GM23338 (cell line): Measurements from ENCODE around the gene BPIFB2. TPM values are rescaled to one million over a fixed set of nuclear protein-coding genes. Genes with fewer than 3 reads are reported as not detected.

Experiments
- ATAC-seq: fragments of 200-7000 bp; cut with Tn5 transposase; 3 replicates; pipeline ENCODE4 v1.9.1; 2020
- DNase-seq: peaks from one replicate; pipeline ENCODE4 v3.0.0-alpha.2; 2015; ENCODE audit warnings: low spot score
- H2AFZ ChIP-seq: fragments of 200-600 bp; sonication (generic); 2 replicates; pipeline ENCODE4 v1.8.0; 2016; ENCODE audit warnings: antibody characterized with exemption, mild to moderate bottlenecking, moderate library complexity
- H3F3A ChIP-seq: fragments of 200-600 bp; sonication (generic); replicated peaks from 2 replicates; pipeline ENCODE4 v1.8.0; 2017; ENCODE audit warnings: antibody characterized with exemption, mixed run types, low read depth
- H3K27ac ChIP-seq: fragments of 200-600 bp; sonication (generic); 2 replicates; pipeline ENCODE4 v1.6.1; 2016; ENCODE audit warnings: low read depth
- H3K27me3 ChIP-seq: fragments of 200-600 bp; sonication (generic); 2 replicates; pipeline ENCODE4 v1.8.0; 2016; ENCODE audit warnings: mild to moderate bottlenecking, mixed run types, moderate library complexity; ENCODE audit not compliant: insufficient read depth
- H3K36me3 ChIP-seq: fragments of 200-600 bp; sonication (generic); 2 replicates; pipeline ENCODE4 v1.8.0; 2016; ENCODE audit warnings: mild to moderate bottlenecking; ENCODE audit not compliant: insufficient read depth
- H3K4me1 ChIP-seq: fragments of 200-600 bp; sonication (generic); 2 replicates; pipeline ENCODE4 v1.8.0; 2016; ENCODE audit warnings: mild to moderate bottlenecking, moderate library complexity; ENCODE audit not compliant: insufficient read depth
- H3K4me2 ChIP-seq: fragments of 200-600 bp; sonication (generic); 2 replicates; pipeline ENCODE4 v1.7.1; 2017; ENCODE audit warnings: mixed run types
- H3K4me3 ChIP-seq: fragments of 200-600 bp; sonication (generic); 2 replicates; pipeline ENCODE4 v1.6.1; 2016; ENCODE audit warnings: mixed run types
- H3K79me2 ChIP-seq: fragments of 200-600 bp; sonication (generic); replicated peaks from 2 replicates; pipeline ENCODE4 v1.8.0; 2017; ENCODE audit warnings: mild to moderate bottlenecking; ENCODE audit not compliant: insufficient read depth
- H3K9me2 ChIP-seq: fragments of 200-600 bp; sonication (generic); 2 replicates; pipeline ENCODE4 v1.8.0; 2017; ENCODE audit not compliant: insufficient read depth
- H4K20me1 ChIP-seq: fragments of 200-600 bp; sonication (generic); replicated peaks from 2 replicates; pipeline ENCODE4 v1.8.0; 2017; ENCODE audit warnings: mild to moderate bottlenecking; ENCODE audit not compliant: insufficient read depth
- H3K27ac Mint-ChIP-seq: 2 replicates; pipeline ENCODE4 v1.8.0; 2020; ENCODE audit warnings: inconsistent platforms, mild to moderate bottlenecking, moderate library complexity, mixed read lengths
- H3K27me3 Mint-ChIP-seq: 3 replicates; pipeline ENCODE4 v1.8.0; 2022; ENCODE audit warnings: low read depth, mild to moderate bottlenecking, moderate library complexity, mixed read lengths, inconsistent platforms; ENCODE audit not compliant: insufficient read depth, poor library complexity
- H3K36me3 Mint-ChIP-seq: 3 replicates; pipeline ENCODE4 v1.8.0; 2021; ENCODE audit warnings: low read depth, mild to moderate bottlenecking, inconsistent platforms, moderate library complexity, mixed read lengths
- H3K4me1 Mint-ChIP-seq: 3 replicates; pipeline ENCODE4 v1.8.0; 2020; ENCODE audit warnings: mild to moderate bottlenecking, inconsistent platforms, mixed read lengths
- H3K4me3 Mint-ChIP-seq: 3 replicates; pipeline ENCODE4 v1.8.0; 2021; ENCODE audit warnings: moderate library complexity, mild to moderate bottlenecking, inconsistent platforms, mixed read lengths
- H3K9me3 Mint-ChIP-seq: 3 replicates; pipeline ENCODE4 v1.8.0; 2020; ENCODE audit warnings: moderate library complexity, mild to moderate bottlenecking, inconsistent platforms, mixed read lengths
- CREB1 ChIP-seq: fragments of 250-450 bp; sonication (Bioruptor Pico); IDR thresholded peaks from 2 replicates; pipeline ENCODE4 v1.5.0; 2020; ENCODE audit warnings: low read depth, mild to moderate bottlenecking, moderate library complexity
- EZH2 ChIP-seq: fragments of 200-600 bp; sonication (generic); IDR thresholded peaks from one replicate; pipeline ENCODE4 v1.8.0; 2017; ENCODE audit warnings: antibody characterized with exemption, mild to moderate bottlenecking, low read depth; ENCODE audit not compliant: unreplicated experiment
- EZH2phosphoT487 ChIP-seq: fragments of 200-600 bp; sonication (generic); IDR thresholded peaks from one replicate; pipeline ENCODE4 v1.8.1; 2018; ENCODE audit warnings: antibody characterized with exemption; ENCODE audit not compliant: unreplicated experiment
- JUNB ChIP-seq: IDR thresholded peaks from one replicate; pipeline ENCODE4 v1.6.1; 2016; ENCODE audit warnings: antibody characterized with exemption; ENCODE audit not compliant: unreplicated experiment
- NANOG ChIP-seq: IDR thresholded peaks from 2 replicates; pipeline ENCODE4 v1.6.1; 2016; ENCODE audit warnings: antibody characterized with exemption, borderline replicate concordance
- STAT1 ChIP-seq: IDR thresholded peaks from one replicate; pipeline ENCODE4 v1.6.1; 2016; ENCODE audit warnings: antibody characterized with exemption; ENCODE audit not compliant: unreplicated experiment
- polyA plus RNA-seq: library from polyadenylated mRNA; unstranded; fragments of >200 nt; fragmentation: Nextera tagmentation; extraction: Ambion mirVana; gene quantifications from 2 replicates; pipeline ENCODE4 v1.2.1, GENCODE V29; 2016
- total RNA-seq: library from RNA; depleted of rRNA; stranded (reverse); fragments of >200 nt; shearing (Covaris generic); gene quantifications from 2 replicates; pipeline ENCODE4 v1.2.3, GENCODE V29; 2014
- TF ChIP-seq, protein P1 (sequence below), 2 experiments: fragments of 200-600 bp in 1 of 2; sonication (generic) in 1 of 2; conservative IDR thresholded peaks; 2 replicates each; pipeline versions ENCODE4 v1.5.1 to v1.6.1; 2016 to 2017; ENCODE audit warnings: antibody characterized with exemption in 2 of 2, low read depth in 2 of 2, mild to moderate bottlenecking in 2 of 2, moderate library complexity in 1 of 2
- TF ChIP-seq, protein P2 (sequence below): IDR thresholded peaks from one replicate; pipeline ENCODE4 v1.6.1; 2018; ENCODE audit warnings: antibody characterized with exemption; ENCODE audit not compliant: unreplicated experiment
- TF ChIP-seq, protein P3 (sequence below): IDR thresholded peaks from 2 replicates; pipeline ENCODE4 v1.6.1; 2016; ENCODE audit warnings: antibody characterized with exemption

BPIFB2 gene
- total and polyA plus RNA-seq, 2 experiments from 2014 or later: not detected

GRCh38 chr20:33019465-33020277 lies 12.2 kb downstream of the BPIFB2 start:
- TF ChIP-seq JUNB: no peak
- TF ChIP-seq, protein P1, sequence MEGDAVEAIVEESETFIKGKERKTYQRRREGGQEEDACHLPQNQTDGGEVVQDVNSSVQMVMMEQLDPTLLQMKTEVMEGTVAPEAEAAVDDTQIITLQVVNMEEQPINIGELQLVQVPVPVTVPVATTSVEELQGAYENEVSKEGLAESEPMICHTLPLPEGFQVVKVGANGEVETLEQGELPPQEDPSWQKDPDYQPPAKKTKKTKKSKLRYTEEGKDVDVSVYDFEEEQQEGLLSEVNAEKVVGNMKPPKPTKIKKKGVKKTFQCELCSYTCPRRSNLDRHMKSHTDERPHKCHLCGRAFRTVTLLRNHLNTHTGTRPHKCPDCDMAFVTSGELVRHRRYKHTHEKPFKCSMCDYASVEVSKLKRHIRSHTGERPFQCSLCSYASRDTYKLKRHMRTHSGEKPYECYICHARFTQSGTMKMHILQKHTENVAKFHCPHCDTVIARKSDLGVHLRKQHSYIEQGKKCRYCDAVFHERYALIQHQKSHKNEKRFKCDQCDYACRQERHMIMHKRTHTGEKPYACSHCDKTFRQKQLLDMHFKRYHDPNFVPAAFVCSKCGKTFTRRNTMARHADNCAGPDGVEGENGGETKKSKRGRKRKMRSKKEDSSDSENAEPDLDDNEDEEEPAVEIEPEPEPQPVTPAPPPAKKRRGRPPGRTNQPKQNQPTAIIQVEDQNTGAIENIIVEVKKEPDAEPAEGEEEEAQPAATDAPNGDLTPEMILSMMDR (conservative IDR thresholded peaks at IDR 0.05; ENCODE audit: low read depth in 2 of 2): peak in 1 of 2 experiments; percentile 27; a peak in 2 of 4 replicates
- H3K27me3 Mint-ChIP-seq: peaks cover 9% of the 10 kb centered on the region
- no peak for ATAC-seq

DNA sequence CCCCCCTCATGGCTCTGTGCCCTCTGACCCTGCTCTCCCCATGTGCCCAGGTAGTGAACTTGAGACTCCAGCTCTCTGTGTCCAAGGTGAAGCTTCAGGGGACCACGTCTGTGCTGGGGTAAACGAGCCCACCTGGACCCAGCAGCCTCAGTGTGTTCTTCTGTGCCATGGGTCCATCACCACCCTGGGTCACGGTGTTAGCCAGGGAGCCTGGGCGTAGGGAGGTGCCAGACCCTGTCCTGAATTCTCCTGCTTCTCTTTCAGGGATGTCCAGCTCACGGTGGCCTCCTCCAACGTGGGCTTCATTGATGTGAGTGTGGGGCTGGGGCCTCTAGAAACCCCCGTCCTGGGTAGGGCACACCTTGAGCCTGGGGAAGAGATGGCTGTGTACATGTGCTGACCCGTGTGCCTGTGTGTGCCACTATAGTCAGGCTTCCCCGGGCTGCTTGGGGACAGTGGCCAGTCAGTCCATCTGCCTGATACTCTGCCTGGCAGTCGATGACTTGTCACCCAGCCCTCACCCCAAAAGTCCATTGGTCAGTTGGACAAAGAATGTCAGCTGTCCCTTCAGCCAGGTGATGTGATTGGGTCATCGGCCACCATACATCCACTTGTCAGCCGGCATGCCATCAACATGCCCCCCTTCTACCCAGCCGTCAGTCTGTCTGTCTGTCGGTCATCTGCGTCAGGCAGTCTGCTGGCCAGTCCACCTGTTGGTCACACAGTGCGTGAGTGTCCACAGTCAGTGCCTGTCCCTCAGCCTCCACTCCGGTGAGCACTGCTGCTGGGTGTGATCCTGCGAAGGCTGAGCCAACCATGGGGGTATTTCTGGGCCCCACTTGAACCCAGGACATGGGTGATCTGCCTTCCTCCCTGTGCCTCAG lies 13.0 kb downstream of the BPIFB2 start:
- H3K4me3 ChIP-seq: no peak overlapping the region
- no peaks in the 10 kb centered on the region for H3K4me1 Mint-ChIP-seq
- no peaks in the 10 kb centered on the region for H3K36me3 ChIP-seq
- no peak overlapping the region for H2AFZ ChIP-seq
- DNase-seq: no peak
- H3K27me3 ChIP-seq: no peaks in the 10 kb centered on the region
- no peak overlapping the region for H3K27ac ChIP-seq
- H3K9me3 Mint-ChIP-seq: no peaks in the 10 kb centered on the region
- H3K36me3 Mint-ChIP-seq: no peaks in the 10 kb centered on the region
- H3K4me3 Mint-ChIP-seq: no peak overlapping the region
- no peaks in the 10 kb centered on the region for H3F3A ChIP-seq
- no peak overlapping the region for H3K27ac Mint-ChIP-seq
- no peaks in the 10 kb centered on the region for H4K20me1 ChIP-seq
- H3K4me1 ChIP-seq: no peaks in the 10 kb centered on the region
- ATAC-seq: no peak
- 0 out of 2 replicates have a peak, but pooled peaks cover 3% of the 10 kb centered on the region for H3K9me2 ChIP-seq
- H3K4me2 ChIP-seq: no peak overlapping the region
- peaks cover 9% of the 10 kb centered on the region for H3K27me3 Mint-ChIP-seq
- no peaks in the 10 kb centered on the region for H3K79me2 ChIP-seq
- TF ChIP-seq EZH2 (no peak), STAT1 (no peak), NANOG (no peak), CREB1 (CRISPR knock-in tag) (no peak), EZH2phosphoT487 (no peak)
- TF ChIP-seq, protein P2, sequence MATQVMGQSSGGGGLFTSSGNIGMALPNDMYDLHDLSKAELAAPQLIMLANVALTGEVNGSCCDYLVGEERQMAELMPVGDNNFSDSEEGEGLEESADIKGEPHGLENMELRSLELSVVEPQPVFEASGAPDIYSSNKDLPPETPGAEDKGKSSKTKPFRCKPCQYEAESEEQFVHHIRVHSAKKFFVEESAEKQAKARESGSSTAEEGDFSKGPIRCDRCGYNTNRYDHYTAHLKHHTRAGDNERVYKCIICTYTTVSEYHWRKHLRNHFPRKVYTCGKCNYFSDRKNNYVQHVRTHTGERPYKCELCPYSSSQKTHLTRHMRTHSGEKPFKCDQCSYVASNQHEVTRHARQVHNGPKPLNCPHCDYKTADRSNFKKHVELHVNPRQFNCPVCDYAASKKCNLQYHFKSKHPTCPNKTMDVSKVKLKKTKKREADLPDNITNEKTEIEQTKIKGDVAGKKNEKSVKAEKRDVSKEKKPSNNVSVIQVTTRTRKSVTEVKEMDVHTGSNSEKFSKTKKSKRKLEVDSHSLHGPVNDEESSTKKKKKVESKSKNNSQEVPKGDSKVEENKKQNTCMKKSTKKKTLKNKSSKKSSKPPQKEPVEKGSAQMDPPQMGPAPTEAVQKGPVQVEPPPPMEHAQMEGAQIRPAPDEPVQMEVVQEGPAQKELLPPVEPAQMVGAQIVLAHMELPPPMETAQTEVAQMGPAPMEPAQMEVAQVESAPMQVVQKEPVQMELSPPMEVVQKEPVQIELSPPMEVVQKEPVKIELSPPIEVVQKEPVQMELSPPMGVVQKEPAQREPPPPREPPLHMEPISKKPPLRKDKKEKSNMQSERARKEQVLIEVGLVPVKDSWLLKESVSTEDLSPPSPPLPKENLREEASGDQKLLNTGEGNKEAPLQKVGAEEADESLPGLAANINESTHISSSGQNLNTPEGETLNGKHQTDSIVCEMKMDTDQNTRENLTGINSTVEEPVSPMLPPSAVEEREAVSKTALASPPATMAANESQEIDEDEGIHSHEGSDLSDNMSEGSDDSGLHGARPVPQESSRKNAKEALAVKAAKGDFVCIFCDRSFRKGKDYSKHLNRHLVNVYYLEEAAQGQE: no peak
- TF ChIP-seq, protein P3, sequence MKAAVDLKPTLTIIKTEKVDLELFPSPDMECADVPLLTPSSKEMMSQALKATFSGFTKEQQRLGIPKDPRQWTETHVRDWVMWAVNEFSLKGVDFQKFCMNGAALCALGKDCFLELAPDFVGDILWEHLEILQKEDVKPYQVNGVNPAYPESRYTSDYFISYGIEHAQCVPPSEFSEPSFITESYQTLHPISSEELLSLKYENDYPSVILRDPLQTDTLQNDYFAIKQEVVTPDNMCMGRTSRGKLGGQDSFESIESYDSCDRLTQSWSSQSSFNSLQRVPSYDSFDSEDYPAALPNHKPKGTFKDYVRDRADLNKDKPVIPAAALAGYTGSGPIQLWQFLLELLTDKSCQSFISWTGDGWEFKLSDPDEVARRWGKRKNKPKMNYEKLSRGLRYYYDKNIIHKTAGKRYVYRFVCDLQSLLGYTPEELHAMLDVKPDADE: no peak

More at GRCh38 chr20:33019465-33020277, 12.2 kb downstream of the BPIFB2 start:
- Mint-ChIP-seq H3K9me3 (no peaks in the 10 kb centered on the region), H3K36me3 (no peaks in the 10 kb centered on the region), H3K27ac (no peak overlapping the region), H3K4me3 (no peak overlapping the region), H3K4me1 (peaks cover 7% of the 10 kb centered on the region)
- no peak for DNase-seq
- Histone ChIP-seq H4K20me1 (no peaks in the 10 kb centered on the region), H3K9me2 (0 out of 2 replicates have a peak, but pooled peaks cover 3% of the 10 kb centered on the region), H3K36me3 (no peaks in the 10 kb centered on the region), H2AFZ (no peak overlapping the region), H3K4me3 (no peak overlapping the region), H3K27me3 (no peaks in the 10 kb centered on the region), H3K4me1 (no peaks in the 10 kb centered on the region), H3F3A (no peaks in the 10 kb centered on the region), H3K4me2 (no peak overlapping the region), H3K27ac (no peak overlapping the region), H3K79me2 (no peaks in the 10 kb centered on the region)
